GM18873 (cell line): Measurements from ENCODE around the gene ZNF862.
"Not testable (repeated sequence)": the region's sequence is repeated elsewhere in the genome, so short reads cannot be mapped to it uniquely, and the experiment has no call there.

Source experiments
- ATAC-seq: cut with Tn5 transposase; IDR thresholded peaks from one replicate; pipeline ENCODE4 v1.9.1; 2021; ENCODE audit warnings: mild to moderate bottlenecking, moderate library complexity, moderate number of reproducible peaks; ENCODE audit not compliant: unreplicated experiment, low FRiP score

Gene ZNF862

GRCh38 chr7:149912126-149912525, 74.0 kb downstream of the ZNF862 start:
- ATAC-seq: not testable (repeated sequence)
